OCI-LY1 (cell line): ENCODE results near the gene EXOC6B.

ENCODE experiments used
- EZH2 ChIP-seq: fragments of 200-600 bp; sonication (generic), shearing (Covaris generic); IDR thresholded peaks from 2 replicates; pipeline ENCODE4 v1.8.0; 2017; ENCODE audit warnings: borderline replicate concordance, mixed run types, mild to moderate bottlenecking, antibody characterized with exemption, low read length, moderate library complexity, mixed read lengths
- TF ChIP-seq, protein P1 (sequence below): fragments of 200-600 bp; sonication (generic), shearing (Covaris generic); IDR thresholded peaks from 2 replicates; pipeline ENCODE4 v1.5.1; 2017; ENCODE audit warnings: mild to moderate bottlenecking, antibody characterized with exemption, low read length, moderate library complexity, mixed read lengths

DNA sequence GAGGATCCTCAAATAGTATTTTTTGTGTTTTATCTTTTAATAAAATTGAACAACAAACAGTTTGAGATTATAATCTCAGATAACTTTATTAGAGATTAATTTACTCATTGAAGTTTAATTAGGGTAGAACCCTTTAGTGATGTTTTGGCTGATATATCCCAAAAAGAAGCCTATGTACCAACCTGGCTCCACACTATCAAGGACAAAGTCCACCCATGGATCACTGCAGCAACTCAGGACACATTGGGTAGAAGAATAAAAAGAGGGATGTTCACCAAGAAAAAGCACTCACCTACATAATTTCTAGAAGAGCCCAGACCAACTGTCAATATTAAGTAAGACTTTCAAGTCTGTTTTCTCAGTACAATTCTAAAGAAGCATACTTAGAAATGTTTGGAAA lies 112.9 kb downstream of the EXOC6B start:
- TF ChIP-seq, protein P1, sequence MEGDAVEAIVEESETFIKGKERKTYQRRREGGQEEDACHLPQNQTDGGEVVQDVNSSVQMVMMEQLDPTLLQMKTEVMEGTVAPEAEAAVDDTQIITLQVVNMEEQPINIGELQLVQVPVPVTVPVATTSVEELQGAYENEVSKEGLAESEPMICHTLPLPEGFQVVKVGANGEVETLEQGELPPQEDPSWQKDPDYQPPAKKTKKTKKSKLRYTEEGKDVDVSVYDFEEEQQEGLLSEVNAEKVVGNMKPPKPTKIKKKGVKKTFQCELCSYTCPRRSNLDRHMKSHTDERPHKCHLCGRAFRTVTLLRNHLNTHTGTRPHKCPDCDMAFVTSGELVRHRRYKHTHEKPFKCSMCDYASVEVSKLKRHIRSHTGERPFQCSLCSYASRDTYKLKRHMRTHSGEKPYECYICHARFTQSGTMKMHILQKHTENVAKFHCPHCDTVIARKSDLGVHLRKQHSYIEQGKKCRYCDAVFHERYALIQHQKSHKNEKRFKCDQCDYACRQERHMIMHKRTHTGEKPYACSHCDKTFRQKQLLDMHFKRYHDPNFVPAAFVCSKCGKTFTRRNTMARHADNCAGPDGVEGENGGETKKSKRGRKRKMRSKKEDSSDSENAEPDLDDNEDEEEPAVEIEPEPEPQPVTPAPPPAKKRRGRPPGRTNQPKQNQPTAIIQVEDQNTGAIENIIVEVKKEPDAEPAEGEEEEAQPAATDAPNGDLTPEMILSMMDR: no peak
- no peak for TF ChIP-seq EZH2
